HG03159 (cell line): ENCODE results near the gene CRIM1.

Experiments used
- ATAC-seq: cut with Tn5 transposase; IDR thresholded peaks from one replicate; pipeline ENCODE4 v1.9.1; 2021; ENCODE audit warnings: mild to moderate bottlenecking, moderate library complexity; ENCODE audit not compliant: unreplicated experiment

Gene CRIM1

GRCh38 chr2:36371070-36371874, 15.7 kb downstream of the CRIM1 start:
- no peak for ATAC-seq

DNA sequence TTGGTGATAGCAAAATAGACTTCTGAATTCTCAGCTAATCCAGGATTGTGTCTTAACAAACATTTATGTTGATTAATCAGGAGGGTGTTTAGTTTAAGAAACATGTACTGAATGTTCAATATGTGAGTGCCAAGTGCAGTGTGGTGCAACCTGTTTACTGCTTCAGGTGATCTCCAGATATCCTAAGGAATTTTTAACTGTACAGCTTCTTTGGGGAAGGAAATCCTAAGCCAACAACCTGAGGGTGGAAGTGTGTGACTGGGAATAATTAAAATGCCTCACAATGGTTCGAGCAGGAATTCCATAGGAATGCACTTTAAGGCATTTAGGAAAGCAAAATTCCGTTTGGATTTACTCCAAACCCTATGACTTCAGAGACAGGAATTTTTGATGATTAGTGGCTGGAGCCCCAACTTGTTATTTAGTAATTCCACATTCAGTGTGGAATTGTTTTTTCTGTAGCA, 16.4 kb downstream of the CRIM1 start:
- no peak for ATAC-seq

- ATAC-seq = no peak
Observed at GRCh38 chr2:36373149-36373926, 17.8 kb downstream of the CRIM1 start.

GRCh38 chr2:36374585-36374984, 19.0 kb downstream of the CRIM1 start:
- no peak for ATAC-seq

DNA sequence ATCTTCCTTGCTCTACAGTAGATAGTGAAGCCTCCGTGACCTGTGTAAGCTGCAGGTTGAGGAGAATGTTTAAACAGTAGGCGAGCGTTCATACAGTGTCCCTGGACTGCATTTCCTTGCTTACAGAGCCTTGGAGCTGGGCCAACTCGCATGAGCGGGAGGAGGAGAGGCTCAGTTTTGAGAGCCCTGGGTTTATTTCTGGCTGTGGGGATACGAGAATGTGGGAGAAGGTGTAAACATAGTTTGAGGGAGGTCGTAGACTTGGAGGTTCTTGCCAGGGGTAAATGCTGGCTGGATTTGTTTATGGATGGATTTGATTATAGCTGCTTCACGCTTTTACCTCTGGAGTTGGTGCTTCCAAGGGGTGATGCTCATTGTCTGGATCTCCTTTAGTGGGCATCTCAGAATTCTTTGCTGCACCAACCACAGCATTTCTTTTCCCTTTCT, 20.8 kb downstream of the CRIM1 start:
- no peak for ATAC-seq

DNA sequence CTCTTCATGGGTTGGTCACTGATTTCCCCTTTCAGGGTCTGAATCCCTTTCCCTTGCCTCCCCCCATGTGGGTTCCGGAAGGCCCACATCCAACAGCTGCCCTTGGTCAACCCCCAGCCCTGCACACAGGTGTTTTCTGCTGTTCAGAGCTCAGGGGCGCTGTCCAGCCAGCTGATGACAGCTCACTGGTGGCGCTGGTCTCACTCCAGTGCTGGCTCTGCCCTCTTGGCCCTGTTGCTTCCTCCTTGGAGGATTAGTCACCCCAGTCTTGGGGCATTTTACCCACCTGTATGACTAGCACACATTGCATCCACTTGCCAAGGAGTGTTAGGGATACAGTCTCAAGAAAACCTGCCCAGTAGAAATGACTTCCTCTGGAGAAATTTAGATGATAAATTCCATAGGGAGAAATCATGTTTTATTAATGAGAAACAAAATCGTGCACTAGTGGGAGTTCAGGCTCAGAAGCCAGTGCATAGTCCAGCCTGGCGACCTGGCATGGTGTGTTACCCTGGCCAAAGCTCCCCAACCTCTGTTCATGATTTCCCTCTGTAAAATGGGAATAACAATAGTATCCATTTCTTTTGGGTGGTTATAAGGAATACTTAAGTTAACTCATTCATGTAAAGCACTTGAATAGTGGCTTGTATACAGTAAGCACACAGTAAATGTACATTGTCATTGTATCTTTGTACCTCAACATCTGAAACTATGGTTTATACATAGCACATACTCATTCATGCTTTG, 21.6 kb downstream of the CRIM1 start:
- ATAC-seq = no peak

DNA sequence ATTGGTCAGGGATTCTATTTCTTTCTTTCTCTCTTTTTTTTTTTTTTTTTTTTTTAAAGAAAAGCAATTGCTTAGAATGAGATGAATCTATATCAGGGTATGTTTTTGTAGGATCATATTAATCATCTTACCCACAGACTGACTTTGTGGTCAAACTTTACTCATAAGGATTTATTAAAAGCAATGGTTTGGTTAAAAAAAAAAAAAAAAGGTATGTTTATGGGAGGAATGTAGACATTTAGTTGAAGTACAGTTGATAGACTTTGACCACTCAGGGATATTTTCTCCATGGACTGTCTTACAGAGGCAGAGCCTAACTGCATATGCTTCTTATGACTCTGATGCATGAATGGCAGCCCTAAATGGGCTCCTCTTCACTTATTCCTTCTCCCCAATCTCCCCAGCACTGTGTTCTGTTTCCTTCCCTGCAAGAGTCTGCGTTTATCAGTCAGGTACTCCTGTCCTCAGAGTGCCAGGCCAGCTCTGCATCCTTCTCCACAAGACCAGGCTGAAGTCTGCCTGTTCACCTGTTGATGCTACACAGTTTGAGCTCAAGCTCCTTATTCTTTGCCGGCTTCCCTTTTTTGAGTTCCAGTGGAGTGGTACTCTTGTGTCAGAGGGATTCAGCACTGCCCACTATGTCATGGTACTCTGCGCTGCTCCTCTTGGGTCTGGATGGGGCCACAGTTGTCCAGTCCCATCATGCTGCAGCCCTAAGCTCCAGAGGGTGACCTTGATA, 24.3 kb downstream of the CRIM1 start:
- no peak for ATAC-seq

DNA sequence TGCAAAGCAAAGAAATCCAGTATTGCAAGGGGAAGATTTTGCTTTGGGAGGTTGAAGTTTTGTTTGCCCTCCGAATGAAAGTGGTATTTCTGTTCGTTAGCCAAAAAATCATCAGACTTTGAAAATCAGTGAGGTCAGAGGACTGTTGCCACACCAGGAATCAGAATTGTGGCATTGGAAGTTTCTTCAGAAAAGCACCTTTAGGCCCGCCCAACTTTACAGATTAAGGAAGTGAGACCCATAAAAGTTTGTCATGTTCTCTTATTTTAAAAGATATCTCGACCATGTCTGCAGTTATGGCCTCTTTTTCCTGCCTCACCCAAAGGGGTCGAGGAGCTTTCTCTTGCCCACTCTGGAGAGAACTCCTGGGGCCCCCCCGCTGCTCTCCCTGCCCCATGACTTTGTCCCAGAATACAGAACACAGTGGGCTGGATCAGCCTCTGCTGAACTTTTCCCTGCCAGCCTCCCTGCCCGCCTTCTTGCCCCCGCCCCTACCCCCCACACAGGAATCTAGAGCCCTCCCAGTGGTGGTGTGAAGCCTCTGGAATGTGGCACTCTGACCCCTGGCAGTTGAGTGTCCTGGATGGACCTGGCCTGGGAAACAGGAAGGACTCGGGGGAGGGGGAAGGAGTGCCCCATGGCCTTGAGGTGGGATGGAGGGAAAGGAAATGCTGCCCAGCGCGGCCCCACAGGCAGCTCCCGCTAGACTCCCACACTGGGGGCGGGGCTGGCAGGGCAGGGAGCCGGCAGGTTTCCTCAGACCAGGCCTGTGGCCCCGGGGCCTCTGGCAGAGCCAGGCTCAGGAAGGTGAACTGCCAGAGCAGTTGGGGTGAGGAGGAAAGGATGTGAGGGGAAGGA, 25.3 kb downstream of the CRIM1 start:
- ATAC-seq = no peak

- no peak for ATAC-seq
Observed at GRCh38 chr2:36381993-36382392, 26.4 kb downstream of the CRIM1 start.

- ATAC-seq = no peak
Observed at GRCh38 chr2:36382472-36382871, 26.9 kb downstream of the CRIM1 start.

GRCh38 chr2:36383726-36384125, 28.1 kb downstream of the CRIM1 start:
- ATAC-seq = no peak

DNA sequence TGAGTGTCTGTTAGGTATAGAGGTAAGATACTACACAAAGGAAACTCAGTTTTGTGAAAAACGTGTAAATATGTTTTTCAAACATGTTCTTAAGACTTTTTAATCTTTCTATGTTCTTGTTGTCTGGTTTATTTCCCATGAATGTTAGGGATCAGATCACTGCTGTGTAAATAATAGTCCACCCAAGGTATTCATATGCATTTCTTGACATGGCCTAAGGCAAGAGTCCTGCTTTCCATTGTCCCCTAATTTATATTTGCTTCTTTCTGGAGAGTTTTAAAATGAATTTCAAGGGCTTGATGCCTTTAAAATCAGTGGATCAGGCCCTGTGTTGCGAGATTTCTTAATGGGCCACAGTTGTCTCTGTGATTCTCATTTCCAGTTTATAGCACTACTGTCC, 28.9 kb downstream of the CRIM1 start:
- no peak for ATAC-seq

GRCh38 chr2:36385603-36386002, 30.0 kb downstream of the CRIM1 start:
- no peak for ATAC-seq

DNA sequence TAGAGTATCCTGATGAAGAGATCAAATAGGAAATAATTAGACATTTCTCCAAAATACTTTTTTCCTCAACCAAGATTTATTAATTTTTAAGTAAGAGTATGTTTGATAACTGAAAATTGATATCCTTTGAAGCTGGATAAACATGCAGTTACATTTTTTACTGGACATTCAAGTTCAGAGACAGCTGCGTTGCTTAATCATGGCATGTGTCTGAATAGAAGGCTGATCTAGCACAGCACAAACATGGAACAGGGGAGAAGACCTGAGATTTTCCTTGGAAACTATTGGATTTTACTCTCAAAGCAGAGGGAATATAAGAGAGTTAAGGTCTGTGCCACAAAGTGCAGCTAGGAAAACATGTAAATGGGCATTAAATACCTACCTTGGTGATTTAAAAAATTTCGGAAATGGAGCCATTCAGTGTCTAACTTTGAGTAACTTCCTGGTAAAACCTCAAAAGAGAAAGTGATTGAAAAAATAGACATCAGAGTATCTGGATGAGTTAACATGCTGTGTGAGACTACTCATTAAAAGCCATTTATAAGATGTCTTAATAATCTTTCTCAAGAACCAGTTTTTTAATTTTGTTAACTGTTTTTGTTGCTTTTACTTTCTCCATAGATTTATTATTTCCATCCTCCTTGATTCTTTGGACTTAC, 31.8 kb downstream of the CRIM1 start:
- peak; percentile 53 for ATAC-seq

- no peak for ATAC-seq
Observed at GRCh38 chr2:36388472-36388871, 32.9 kb downstream of the CRIM1 start.

- ATAC-seq = no peak
Observed at GRCh38 chr2:36389091-36389564, 33.5 kb downstream of the CRIM1 start.

- no peak for ATAC-seq
Observed at GRCh38 chr2:36389577-36389976, 34.0 kb downstream of the CRIM1 start.

DNA sequence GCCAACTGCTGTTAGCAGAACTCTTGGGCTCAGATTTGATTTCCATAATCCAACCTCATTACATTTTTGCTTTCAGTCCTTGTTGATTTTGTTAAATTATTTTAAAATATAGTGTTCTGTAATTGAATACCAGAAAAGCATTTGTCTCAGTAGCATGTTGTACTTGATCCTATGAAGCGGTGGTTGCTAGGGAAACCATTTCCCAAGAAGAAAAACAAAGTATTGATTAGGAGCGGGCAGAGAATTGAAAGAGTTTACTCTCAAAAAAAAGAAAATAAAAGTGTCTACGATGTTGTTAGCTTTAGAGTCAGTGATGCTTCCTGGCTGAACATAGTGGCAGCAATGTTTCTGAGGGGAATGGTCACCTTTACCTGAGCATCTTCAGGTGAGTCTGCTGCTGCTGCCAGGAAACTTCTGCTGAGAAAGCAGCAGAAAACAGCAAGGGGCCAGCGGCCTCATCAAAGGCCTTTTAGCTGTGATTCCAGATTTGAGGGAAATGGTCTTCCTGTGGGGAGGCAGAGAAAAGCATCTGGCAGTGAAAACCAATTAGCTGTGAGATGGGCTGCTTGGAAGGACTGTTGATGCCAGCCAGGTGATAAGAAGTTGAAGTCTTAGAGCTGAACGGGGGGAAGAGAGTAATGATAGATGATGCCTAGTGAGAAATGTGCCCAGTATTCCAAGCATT, 37.1 kb downstream of the CRIM1 start:
- no peak for ATAC-seq
